PFSK-1 (cell line): ENCODE results near the gene GRAMD2B.

ENCODE experiments used
- POLR2AphosphoS5 ChIP-seq: IDR thresholded peaks from 2 replicates; pipeline ENCODE4 v1.6.1; 2012; ENCODE audit warnings: low read depth, mild to moderate bottlenecking, control low read depth, low read length, moderate library complexity
- REST ChIP-seq, 2 experiments: IDR thresholded peaks; 2 replicates each; pipeline versions ENCODE4 v1.6.1 to v1.8.0; 2011 to 2012; ENCODE audit warnings: low read depth in 2 of 2, low read length in 2 of 2, control low read depth in 1 of 2, inconsistent platforms in 1 of 2, mild to moderate bottlenecking in 1 of 2, moderate library complexity in 1 of 2; ENCODE audit not compliant: insufficient read depth in 1 of 2

GRCh38 chr5:126499853-126500342 lies 76.7 kb downstream of the GRAMD2B start:
- no peak for TF ChIP-seq POLR2AphosphoS5
- TF ChIP-seq REST (IDR thresholded peaks at IDR 0.05; ENCODE audit: insufficient read depth in 1 of 2, low read depth in 2 of 2, low read length in 2 of 2), result no peak
